VCaP (cell line): ENCODE measurements around the gene ABAT.
"Not testable (repeated sequence)": the region's sequence is repeated elsewhere in the genome, so short reads cannot be mapped to it uniquely, and the experiment has no call there.

ENCODE experiments used
- H3K27ac ChIP-seq: fragments of 450-650 bp; 2 replicates; pipeline ENCODE4 v1.5.1; 2017
- CTCF ChIP-seq: fragments of 450-650 bp; conservative IDR thresholded peaks from 2 replicates; pipeline ENCODE4 v1.5.1; 2017; ENCODE audit warnings: mild to moderate bottlenecking, moderate library complexity

Gene ABAT

GRCh38 chr16:8645141-8645521 is 29.3 kb upstream of the ABAT start:
- no peak overlapping the region for H3K27ac ChIP-seq
- TF ChIP-seq CTCF, result no peak

- no peak overlapping the region for H3K27ac ChIP-seq
- TF ChIP-seq CTCF, result no peak
These were observed 28.6 kb upstream of the ABAT start for GRCh38 chr16:8645831-8646230.

- no peak overlapping the region for H3K27ac ChIP-seq
- TF ChIP-seq CTCF, result no peak
These were observed 27.9 kb upstream of the ABAT start for GRCh38 chr16:8646326-8647053.

GRCh38 chr16:8647721-8648318 is 26.6 kb upstream of the ABAT start:
- no peak for TF ChIP-seq CTCF
- no peak overlapping the region for H3K27ac ChIP-seq

- TF ChIP-seq CTCF, result no peak
- no peak overlapping the region for H3K27ac ChIP-seq
These were observed 25.5 kb upstream of the ABAT start for GRCh38 chr16:8648877-8649276.

- TF ChIP-seq CTCF, result no peak
These were observed 24.4 kb upstream of the ABAT start for GRCh38 chr16:8649829-8650554.

GRCh38 chr16:8651958-8652357 is 22.5 kb upstream of the ABAT start:
- TF ChIP-seq CTCF, result peak; percentile 52
- not testable (repeated sequence) for H3K27ac ChIP-seq

More at GRCh38 chr16:8649829-8650554, 24.4 kb upstream of the ABAT start:
- no peak overlapping the region for H3K27ac ChIP-seq
